Measurements from ENCODE around the gene PATL1. TPM values are rescaled to one million over a fixed set of nuclear protein-coding genes. Genes with fewer than 3 reads are reported as not detected.
A peak's percentile ranks its signal among the peaks of the same experiment; 100 is the strongest.

PATL1 gene
- polyA plus RNA-seq, 1 of the 3 experiments (the other 2 are of a cell fraction), result 20.5 TPM

DNA sequence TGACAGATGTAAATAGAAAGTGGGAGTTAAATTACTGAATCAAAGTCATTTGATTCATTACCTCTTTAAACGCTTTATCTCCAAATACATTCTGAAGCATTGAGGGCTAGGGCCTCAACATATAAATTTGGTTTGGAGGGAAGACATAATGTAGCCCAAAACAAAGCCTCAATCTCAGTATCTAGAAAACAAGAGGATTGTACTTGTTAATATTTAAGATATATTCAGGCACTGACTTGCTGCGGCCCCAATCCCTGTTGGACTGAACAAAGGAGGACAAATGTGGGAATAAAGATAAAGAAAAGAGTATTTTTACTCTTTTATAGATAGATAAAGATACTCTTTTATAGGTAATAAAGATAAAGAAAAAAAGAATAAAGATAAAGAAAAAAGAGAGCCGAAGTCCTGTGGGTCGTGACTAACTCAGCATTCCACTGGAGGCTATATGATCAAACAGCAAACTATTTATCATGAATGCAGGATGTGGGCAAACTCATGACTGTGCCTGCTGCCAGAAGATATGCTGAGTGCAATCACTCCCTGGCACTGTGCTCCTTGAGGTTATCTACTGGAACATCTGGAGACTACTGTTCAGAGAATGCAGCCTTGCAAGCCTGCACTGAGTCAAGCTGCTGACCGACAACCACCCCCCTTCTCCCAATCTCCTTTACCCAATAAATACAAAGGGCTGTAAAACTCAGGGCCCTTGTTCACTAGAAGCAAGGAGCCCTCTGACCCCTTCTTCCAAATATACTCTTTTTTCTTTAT, 37.9 kb upstream of the PATL1 start:
- no peaks in the 10 kb centered on the region for H3K9me2 ChIP-seq
- no peaks in the 10 kb centered on the region for H3K79me2 ChIP-seq (ENCODE audit: insufficient read depth)
- DNase-seq, result no peak
- POLR2A ChIA-PET, result no interaction called here
- 15% methylated on average over 5 of the region's 5 CpGs for WGBS (ENCODE audit: low lambda C conversion rate)
- H3K4me1 ChIP-seq (ENCODE audit: control insufficient read depth in 1 of 2, insufficient read depth in 2 of 2, low read depth in 1 of 2, low read length in 1 of 2), result peaks cover 0 to 14% of the 10 kb centered on the region in 2 experiments; a peak in 1 of 4 replicates
- H3K4me3 ChIP-seq (ENCODE audit: low read depth in 2 of 2, low read length in 1 of 2), result no peak overlapping the region; a peak in 1 of 4 replicates
- CTCF ChIA-PET, result no interaction called here
- peak overlapping the region; percentile 47; the same call in 1 of the 2 replicates for H2AFZ ChIP-seq (ENCODE audit: low read depth)
- peak overlapping the region; percentile 59; the same call in 1 of the 2 replicates for H3K9ac ChIP-seq
- no peaks in the 10 kb centered on the region for H3K36me3 ChIP-seq (replicated peaks in 1 of 2; ENCODE audit: control insufficient read depth in 1 of 2, insufficient read depth in 2 of 2, low read length in 1 of 2)
- H4K20me1 ChIP-seq (ENCODE audit: insufficient read depth), result no peaks in the 10 kb centered on the region
- no peaks in the 10 kb centered on the region for H3K9me3 ChIP-seq
- H3F3A ChIP-seq (replicated peaks; ENCODE audit: insufficient read depth), result peaks cover 39% of the 10 kb centered on the region
- H3K27ac ChIP-seq (ENCODE audit: low read depth in 2 of 2, low read length in 1 of 2), result peak overlapping the region; percentile 58 to 88; a peak in 3 of 4 replicates
- peak overlapping the region; percentile 71 for H3K4me2 ChIP-seq
- H3K27me3 ChIP-seq (ENCODE audit: insufficient read depth), result no peaks in the 10 kb centered on the region
- TF ChIP-seq SMC3 (IDR thresholded peaks at IDR 0.05; ENCODE audit: low read depth, low read length) (no peak), MXI1 (IDR thresholded peaks at IDR 0.05; ENCODE audit: low read depth, low read length) (no peak), RFX5 (IDR thresholded peaks at IDR 0.05; ENCODE audit: low read length) (no peak), CHD2 (IDR thresholded peaks at IDR 0.05; ENCODE audit: low read length, partially characterized antibody) (no peak), YY1 (IDR thresholded peaks at IDR 0.05; ENCODE audit: low read depth) (no peak), MEF2A (IDR thresholded peaks at IDR 0.05; ENCODE audit: borderline replicate concordance, low read depth) (peak; percentile 68; the same call in 1 of the 2 replicates), NFIC (IDR thresholded peaks at IDR 0.05; ENCODE audit: borderline replicate concordance) (peak; percentile 97), EP300 (IDR thresholded peaks at IDR 0.05; ENCODE audit: borderline replicate concordance in 1 of 2, low read depth in 1 of 2, low read length in 1 of 2) (peak in 1 of 2 experiments; percentile 96; a peak in 2 of 4 replicates), SIN3A (IDR thresholded peaks at IDR 0.05; ENCODE audit: borderline replicate concordance, low read depth, low read length) (peak; percentile 58; the same call in 1 of the 2 replicates), RAD21 (IDR thresholded peaks at IDR 0.05; ENCODE audit: low read length) (no peak), TEAD4 (IDR thresholded peaks at IDR 0.05; ENCODE audit: borderline replicate concordance, insufficient read depth) (peak; percentile 98), RXRA (IDR thresholded peaks at IDR 0.05; ENCODE audit: borderline replicate concordance, low read depth) (peak; percentile 75), TAF1 (IDR thresholded peaks at IDR 0.05; ENCODE audit: borderline replicate concordance, low read depth, low read length) (0 out of 2 replicates have a peak, but pooled peaks have one; percentile 9), EZH2phosphoT487 (IDR thresholded peaks at IDR 0.05; ENCODE audit: borderline replicate concordance, low read depth) (no peak), TCF12 (IDR thresholded peaks at IDR 0.05) (peak; percentile 95), RCOR1 (IDR thresholded peaks at IDR 0.05; ENCODE audit: low read length) (no peak), GATA2 (CRISPR knock-in tag; IDR thresholded peaks at IDR 0.05) (no peak), USF2 (IDR thresholded peaks at IDR 0.05; ENCODE audit: borderline replicate concordance, low read depth, low read length) (no peak), POLR2AphosphoS5 (IDR thresholded peaks at IDR 0.05; ENCODE audit: low read depth, low read length) (peak; percentile 48; the same call in 1 of the 2 replicates), REST (IDR thresholded peaks at IDR 0.05; ENCODE audit: low read depth, low read length) (no peak), JUND (IDR thresholded peaks at IDR 0.05) (peak; percentile 90), FOSL2 (IDR thresholded peaks at IDR 0.05; ENCODE audit: borderline replicate concordance, low read depth) (peak; percentile 89), FOXM1 (IDR thresholded peaks at IDR 0.05; ENCODE audit: low read depth) (peak; percentile 79), FOXJ3 (CRISPR knock-in tag; IDR thresholded peaks at IDR 0.05) (no peak), ELF1 (IDR thresholded peaks at IDR 0.05) (no peak)
- TF ChIP-seq, protein P1, sequence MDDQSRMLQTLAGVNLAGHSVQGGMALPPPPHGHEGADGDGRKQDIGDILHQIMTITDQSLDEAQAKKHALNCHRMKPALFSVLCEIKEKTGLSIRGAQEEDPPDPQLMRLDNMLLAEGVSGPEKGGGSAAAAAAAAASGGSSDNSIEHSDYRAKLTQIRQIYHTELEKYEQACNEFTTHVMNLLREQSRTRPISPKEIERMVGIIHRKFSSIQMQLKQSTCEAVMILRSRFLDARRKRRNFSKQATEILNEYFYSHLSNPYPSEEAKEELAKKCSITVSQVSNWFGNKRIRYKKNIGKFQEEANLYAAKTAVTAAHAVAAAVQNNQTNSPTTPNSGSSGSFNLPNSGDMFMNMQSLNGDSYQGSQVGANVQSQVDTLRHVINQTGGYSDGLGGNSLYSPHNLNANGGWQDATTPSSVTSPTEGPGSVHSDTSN (IDR thresholded peaks at IDR 0.05), result peak; percentile 93
- TF ChIP-seq, protein P2, sequence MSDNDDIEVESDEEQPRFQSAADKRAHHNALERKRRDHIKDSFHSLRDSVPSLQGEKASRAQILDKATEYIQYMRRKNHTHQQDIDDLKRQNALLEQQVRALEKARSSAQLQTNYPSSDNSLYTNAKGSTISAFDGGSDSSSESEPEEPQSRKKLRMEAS (IDR thresholded peaks at IDR 0.05; ENCODE audit: low read depth), result peak; percentile 59; the same call in 1 of the 2 replicates
- TF ChIP-seq, protein P3, sequence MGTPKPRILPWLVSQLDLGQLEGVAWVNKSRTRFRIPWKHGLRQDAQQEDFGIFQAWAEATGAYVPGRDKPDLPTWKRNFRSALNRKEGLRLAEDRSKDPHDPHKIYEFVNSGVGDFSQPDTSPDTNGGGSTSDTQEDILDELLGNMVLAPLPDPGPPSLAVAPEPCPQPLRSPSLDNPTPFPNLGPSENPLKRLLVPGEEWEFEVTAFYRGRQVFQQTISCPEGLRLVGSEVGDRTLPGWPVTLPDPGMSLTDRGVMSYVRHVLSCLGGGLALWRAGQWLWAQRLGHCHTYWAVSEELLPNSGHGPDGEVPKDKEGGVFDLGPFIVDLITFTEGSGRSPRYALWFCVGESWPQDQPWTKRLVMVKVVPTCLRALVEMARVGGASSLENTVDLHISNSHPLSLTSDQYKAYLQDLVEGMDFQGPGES (IDR thresholded peaks at IDR 0.05; ENCODE audit: low read depth, low read length), result no peak

Measured in SK-N-SH (cell line).